HG02885 (cell line): Measurements from ENCODE around the gene FOXJ3.

Source experiments
- ATAC-seq: cut with Tn5 transposase; IDR thresholded peaks from one replicate; pipeline ENCODE4 v1.9.1; 2021; ENCODE audit warnings: mild to moderate bottlenecking; ENCODE audit not compliant: unreplicated experiment, poor library complexity

The FOXJ3 gene

DNA sequence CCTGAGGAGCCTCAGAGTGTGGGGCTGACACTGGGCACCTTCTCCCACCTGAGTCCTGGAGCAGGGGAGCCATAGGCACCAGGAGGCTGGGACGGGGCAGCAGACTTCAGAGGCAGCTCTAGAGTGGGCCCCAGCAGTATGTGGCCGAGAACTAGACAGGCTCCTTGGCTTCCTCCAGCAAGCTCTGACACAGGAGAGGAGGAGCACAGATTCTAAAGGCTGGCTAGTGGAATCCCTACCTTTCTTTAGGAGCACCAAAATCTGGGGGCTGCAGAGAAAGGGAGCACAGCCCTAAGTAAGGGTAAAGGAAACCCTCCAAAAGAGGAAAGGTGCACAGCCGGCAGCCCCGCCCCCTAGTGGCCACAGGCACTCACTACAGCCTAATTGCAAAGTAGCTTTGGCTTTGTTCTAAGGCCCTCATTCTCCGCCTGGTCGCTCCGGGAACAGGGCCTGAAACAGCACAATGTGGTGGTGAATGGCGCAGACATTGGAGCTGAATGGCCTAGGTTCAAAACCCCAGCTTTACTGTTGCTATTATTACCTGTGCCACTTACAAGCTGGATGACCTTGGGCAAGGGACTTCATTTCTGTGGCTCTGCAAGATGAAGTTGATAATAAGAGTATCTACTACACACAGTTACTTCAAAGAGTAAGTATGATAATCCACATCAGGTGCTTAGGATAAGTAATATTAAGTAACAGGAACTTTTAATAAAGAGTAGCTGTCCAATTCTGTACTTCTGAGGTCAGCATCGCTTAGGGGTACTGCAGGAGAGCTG lies 161.7 kb downstream of the FOXJ3 start:
- no peak for ATAC-seq

DNA sequence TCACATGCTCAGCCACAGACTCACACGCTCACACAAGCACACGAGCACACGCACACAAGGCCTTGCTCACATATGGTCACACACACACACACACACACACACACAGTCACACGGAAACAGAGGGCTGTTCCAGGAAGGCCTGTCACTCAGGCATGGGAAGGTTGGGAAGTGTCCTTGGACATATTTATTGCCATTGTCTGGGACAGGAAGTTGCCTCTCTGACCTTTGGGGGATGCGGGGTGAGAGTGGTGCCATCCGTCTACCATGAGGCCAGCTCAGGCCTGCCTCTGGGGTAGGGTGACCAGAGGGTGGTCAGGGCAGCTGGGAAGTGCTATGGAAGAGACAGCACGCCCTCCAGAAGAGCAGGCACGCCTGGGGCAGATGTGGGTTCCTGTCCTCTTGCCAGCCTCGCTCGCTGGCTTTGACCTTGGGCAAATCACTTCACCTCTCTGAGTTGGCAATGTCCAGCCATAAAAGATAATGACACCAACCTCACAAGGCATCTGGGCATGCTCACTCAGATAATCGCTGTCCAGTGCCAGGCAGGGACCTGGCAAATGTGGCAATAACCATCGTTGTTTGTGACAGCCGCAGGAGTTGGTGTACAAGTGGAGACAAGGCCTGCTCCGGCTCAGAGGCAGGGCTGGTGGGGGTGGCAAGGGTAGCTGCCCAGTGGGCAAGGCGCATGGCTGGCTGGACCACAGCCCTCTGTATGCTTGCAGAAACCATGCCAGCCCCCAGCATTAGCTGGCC lies 162.5 kb downstream of the FOXJ3 start:
- ATAC-seq, result no peak

DNA sequence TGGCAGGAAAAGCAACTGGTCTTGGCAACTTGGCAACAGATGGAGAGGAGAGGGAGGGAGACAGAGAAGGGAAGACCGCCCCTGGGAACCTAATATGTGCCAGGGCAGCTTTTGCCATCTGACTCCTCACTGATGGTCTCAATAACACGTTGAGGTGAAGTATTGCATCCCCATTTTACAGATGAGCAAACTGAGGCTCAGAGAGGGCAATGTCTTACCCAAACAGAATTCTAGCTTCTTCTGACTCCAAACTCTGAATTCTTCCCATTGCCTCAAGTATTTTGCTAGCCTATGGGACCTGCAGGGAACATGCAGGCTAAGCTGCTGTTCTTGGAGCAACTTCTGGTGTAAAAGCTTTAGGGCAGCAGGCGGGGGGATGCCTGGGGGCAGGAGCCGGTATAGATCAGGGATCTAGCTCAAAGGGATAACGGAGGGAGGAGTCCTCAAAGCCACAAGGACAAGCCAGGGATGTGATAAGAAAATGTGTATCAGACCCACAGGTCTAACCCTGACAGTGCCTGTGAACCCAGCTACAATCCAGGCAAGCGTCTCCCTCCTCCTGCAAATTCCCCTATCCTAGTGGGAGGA lies 163.3 kb downstream of the FOXJ3 start:
- ATAC-seq, result no peak

DNA sequence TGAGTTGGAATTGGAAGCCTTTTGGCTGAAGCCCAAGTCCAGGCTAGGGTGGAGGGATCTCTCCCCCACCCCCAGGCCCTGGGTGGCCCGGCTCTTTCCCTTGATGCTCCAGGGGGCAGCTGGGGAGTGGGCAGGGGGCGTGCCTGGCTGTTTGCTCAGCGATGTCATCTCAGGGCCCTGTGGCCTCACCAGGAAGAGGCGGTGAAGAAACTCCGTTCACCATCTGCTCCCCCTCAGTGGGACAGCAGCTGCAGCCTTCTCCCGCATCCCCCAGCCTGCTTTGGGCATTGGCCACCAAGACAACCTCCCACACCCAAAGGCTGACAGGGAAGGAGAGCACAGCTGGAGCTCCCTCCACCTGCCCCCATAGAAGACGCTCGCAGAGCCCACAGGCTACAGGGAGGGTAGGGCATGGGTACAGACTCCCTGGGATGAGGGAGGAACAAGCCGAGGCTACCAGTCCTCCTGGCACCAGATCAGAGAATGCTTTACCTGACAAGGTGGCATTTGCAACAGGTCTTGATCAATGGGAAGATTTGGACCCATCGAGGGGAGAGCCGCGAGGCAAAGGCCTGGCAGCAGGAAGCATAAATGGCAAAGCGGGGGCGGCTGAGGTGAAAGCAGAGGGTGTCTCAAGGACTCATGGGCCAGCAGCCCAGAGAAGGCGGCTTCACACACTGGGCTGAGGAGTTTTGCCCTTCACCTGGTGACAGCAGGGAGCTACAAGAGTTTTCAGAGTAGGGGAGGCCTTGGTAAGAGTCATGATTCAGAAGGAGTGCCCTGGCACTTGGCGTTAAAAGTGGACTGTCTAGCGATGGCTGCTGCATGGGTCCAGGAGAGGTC lies 164.0 kb downstream of the FOXJ3 start:
- ATAC-seq, result no peak

DNA sequence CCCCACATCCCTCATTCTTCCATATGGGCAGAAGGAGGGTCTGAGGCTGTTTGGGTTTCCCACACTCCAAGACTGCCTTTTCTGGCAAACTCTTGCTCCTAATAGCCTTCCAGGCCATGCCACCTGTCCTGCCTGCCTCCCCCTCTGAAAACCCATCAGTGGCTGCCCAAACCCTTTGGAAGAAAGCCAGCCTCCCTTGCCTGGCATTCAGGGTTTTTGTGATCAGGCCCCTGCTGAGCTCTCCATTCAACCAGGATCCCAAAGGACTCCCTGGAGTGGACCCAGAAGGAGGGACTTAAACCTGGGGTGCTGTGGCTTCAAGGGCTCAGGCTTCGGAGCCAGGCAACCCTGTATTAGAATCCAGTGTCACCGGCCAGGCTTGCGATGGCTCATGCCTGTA lies 166.3 kb downstream of the FOXJ3 start:
- ATAC-seq, result no peak

DNA sequence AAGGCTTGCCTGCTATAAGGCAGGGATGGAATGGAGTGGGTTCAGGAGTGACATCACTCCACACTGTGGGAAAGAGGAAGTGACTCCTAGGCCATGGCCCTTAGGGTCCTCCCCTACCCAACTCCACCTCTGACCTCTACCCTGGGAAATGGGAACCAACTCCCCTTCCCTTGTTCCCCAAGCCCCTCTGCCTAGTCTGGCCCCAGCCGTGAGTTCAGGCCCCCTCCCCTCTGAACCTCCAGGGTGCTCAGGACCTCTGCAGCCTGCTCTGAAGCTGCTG lies 166.7 kb downstream of the FOXJ3 start:
- ATAC-seq, result no peak

DNA sequence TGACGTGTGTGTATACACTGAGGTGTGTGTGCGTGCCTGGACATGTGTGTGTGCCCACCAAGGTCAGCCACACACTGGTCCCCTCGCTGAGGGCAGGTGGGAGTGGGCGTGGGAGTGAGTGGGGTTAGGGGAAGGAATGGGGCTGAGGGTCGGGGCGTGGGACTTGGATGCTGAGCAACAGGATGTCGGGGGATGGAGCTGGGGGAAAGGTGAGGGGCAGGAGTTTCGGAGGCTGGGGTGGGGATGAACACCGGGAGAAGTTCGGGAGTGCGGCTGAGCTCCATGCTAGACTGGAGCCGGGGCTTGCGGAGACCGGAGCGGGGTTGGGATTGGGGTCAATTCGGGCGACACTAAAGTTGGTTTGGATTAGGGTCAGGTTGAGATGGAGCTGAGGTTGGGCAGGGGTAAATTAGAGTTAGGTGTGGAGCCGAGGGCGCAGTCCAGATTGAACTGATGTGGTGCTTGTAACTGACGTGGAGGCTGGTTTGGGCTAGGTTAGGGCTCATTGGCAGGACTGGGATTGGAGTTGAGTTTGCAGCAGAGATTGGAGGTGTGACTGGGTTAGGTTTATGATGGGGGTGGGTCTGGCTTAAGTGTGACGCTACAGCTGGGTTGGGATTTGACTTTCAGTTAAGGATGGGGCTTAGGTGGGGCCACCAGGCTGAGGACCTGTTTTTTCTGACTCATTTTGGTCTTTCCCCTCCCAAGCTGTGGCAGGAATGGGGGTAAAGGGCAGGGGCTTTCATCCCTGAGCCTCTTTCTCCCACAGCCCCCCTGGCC lies 167.2 kb downstream of the FOXJ3 start:
- ATAC-seq, result no peak

DNA sequence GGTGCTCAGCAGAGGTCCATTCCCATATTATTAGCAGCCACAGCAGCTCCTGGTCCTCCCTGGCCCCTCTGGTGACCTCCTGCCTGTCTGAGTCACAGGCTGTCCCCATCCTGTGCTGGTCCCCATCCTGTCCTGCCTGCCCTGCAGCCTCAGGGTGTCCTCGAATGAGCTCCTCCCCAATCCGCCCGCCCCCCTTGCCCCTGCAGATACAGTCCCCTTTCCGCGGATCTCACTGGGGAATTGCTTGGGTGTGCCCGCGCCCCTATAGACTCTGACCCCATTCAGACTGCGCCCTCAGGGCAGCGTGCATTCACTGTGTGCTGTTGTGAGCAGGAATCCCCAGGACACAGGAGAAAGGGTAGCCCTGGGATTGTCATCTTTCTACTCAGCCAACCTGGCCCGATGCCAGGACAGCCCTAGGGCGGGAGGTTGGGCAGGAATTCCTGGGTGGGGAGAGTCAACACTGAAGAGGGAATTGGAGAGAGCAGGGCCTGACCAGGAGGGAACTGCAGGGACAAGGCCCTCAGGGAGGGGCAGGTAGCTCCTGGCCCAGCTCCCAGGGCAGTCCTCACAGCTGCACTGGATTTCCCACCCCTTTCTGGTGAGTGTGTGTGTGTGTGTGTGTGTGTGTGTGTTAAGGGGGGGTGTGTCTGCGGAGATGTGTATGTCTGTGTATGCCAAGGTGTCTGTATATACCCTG lies 169.4 kb downstream of the FOXJ3 start:
- ATAC-seq, result no peak

DNA sequence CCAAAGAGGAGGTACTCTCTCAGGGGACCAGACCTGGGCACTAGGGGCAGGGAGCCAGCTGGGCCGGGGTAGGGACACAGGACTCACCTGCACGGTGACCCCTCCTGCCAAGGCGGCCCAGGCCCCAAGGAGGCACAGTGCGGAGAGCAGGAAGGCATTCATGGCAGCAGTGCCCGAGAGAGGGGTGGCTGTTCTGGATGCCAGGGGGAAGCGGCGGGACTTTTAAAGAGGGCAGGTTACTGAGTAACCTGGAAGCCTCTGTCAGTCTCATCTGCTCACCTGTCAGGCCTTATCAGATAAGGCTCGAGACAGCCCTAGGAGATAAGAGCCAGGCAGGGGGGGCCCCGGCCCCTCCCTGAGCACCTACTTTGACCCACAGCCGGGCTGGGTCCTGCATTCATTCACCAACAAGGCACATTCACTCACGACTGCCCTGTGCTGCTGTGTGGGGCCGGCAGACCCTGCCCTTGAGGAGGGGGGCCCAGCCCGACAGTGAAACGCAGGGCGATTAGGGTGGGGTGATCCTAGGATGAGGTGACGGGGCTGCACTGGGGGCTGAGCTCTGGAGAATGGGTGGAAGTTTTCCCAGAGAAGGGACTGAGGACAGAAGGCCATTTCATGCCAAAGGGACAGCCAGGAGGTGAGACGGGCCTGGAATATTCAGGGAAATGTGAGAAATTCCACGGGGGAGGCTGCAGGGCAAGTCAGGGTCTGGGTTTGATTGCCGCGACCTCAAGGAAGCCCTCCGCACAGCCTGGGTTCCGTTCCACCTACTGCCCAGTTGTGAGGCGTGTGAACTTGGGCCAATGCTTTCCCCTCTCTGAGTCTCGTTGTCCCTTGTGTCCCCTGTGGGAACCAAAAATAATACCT lies 170.2 kb downstream of the FOXJ3 start, which contains the start of gene GUCA2A:
TSS of gene GUCA2A (minus strand) at position 195 of the 870 bp plus-strand sequence. CDS start at position 162, 33 bp downstream.
- no peak for ATAC-seq

DNA sequence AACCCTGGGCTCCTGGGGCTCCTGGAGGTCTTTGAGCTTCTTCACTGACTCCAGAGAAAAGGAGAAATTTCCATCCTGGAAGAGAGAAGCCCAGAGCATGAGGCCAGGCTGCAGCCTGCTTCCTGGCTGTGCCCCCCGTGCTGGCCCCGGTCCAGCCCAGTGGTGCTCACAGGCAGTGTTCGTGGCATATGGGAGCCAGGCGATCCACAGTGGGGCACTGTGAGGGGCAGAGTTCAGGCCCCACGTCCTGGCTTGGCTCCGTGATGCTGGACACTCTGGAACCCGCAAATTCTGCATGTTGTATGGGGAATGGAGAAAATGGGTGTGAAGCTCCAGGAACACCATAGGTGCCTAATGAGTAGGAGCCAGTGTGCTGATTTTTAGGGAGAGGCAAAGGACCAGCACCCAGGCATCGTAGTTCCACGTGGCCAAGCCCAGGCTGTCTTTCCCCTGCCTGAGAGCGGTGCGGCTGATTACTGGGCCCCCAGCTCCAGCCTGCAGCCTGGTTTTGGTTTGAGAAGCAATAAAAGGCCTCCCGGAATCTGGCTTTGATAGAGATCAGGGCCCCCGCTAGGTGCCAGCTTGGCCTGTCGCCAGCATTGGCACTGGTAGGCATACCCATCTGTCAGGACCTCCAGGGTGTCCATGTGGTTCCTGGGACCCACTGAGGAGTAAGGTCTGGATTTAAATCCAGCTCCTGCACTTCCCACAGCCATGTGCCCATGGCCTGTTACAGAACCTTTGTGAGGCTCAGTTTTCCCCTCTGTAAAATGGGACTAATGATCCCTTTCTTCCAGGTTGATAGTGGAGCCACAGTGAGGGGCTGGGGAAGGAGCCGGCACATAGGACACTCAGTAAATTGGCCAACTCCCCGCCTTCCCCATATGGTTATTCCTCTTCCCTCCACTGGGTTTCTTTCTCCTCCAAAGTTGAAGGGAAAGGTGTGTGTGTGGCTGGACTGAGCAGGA lies 171.2 kb downstream of the FOXJ3 start:
- no peak for ATAC-seq

DNA sequence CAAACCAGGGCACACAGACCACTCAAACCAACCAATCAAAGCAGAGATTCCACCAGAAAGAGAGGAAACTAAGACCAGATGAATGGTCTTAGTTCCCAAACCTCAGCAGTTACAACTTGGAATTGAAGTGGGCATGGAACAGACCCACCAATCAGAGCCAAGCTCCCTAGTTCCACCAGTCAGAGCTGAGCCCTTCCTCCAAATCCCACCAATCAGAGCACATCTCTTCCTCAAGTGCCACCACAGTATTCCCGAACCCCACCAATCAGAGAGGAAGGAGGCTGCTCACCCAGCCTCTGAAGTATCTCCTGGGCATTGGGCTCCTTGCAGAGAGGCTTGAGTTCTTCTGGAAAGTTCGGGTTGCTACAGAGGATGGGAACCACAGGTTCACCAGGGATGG lies 171.9 kb downstream of the FOXJ3 start:
- no peak for ATAC-seq

DNA sequence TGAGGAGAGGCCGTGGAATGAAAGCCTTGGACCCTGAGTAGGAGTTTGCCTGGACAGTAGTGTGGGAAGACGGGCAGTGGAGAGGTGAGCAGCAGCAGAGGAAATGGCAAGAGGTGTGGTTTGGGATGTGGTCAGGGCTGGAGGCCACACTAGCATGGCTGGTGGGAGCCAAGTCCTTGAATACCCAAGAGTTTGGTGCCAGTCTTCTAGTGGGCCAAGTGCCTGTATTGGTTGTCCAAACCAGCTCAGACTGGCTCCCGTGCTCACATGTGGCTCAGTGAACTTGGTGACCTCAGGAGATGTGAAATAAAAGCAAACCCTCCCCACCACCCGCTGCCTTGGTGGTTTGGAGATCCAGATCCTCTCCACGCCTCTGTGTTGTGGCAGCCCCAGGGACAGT lies 172.9 kb downstream of the FOXJ3 start:
- ATAC-seq, result no peak

DNA sequence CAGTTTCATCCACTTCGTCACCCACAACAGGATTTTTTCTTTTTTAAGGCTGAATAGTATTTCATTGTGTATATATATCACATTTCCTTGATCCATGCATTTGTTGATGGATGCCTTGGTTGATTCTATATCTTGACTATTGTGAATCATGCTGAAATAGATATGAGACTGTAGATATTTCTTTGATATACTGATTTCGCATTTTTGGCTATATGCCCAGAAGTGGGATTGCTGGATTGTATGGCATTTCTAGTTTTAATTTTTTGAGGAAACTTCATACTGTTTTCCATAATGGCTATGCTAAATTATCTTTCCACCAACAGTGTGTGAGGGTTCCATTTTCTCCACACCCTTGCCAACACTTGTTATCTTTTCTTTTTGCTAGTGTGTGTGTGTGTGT lies 176.8 kb downstream of the FOXJ3 start:
- no peak for ATAC-seq

DNA sequence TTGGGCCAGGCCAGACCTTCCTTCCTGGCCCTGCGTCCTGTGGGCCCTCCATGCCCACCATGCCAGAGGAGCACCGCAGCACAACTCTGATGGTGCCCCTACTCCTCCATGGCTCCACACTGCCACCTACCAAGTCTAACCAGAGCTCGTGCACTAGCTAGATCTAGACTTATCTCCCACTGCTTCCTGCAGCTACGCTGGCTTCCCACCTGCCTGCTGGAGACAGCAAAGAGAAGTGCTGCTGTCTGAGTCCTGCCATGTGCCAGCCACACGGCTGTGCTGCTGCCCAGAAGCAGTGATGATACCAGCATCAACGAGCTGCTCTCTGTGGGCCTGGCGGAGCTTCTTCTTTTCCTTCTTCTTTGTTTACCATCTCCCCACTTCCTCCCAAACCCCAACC lies 177.4 kb downstream of the FOXJ3 start:
- ATAC-seq, result no peak

DNA sequence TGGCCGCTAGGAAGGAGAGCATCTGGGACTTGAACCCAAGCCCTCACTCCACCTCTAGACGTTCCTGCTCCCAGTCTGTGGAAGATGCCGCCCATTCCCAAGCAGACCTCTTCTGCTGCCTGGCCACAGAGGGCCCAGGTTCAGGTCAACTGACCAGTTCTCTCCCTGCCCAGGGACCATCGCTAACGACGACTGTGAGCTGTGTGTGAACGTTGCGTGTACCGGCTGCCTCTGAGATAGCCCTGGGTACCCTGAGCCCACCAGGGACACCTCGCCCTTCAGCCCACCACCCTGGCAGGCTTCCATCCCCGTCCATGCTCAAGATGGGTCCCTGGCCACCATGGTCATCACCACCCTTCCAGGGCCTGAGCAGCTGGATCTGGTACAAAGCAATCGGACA lies 179.7 kb downstream of the FOXJ3 start:
- no peak for ATAC-seq

DNA sequence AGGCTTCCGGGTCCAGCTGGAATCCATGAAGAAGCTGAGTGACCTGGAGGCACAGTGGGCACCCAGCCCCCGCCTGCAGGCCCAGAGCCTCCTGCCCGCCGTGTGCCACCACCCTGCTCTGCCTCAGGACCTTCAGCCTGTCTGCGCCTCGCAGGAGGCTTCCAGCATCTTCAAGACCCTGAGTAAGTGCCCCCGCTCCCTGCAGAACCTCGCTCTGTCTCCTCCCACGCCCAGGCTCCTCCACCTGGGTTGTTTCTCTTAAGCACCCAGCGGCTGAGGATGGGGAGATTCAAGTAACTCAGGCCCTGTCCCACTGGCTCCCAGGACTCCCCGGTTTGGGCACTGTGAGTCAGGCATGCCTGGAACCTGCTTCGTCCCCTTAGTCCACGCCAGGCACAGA lies 180.3 kb downstream of the FOXJ3 start:
- no peak for ATAC-seq

DNA sequence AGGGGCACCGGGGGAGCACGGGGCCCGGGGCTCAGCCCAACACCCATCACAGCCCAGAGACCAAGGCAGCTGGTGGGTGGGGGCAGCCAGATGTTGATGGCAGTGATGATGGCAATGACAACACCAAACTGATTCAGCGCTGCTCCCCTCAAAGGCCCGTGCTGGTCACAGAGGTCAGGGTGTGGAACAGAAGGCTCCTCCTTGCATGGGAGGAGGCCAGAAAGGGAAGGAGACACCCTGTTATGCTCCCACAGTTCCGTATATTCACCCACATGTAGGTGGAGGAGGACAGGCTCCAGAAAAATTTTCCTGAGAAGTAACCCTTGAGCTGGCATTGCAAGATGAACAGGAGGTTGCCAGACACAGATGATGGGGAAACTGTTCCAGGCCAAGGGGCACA lies 181.4 kb downstream of the FOXJ3 start:
- ATAC-seq, result no peak
